ENCODE results near the gene TEX35. TPM values are rescaled to one million over a fixed set of nuclear protein-coding genes. Genes with fewer than 3 reads are reported as not detected.

The TEX35 gene
- total and polyA plus RNA-seq, 10 of the 15 experiments (the other 5 are each of a cell fraction or from before 2014, with no cell fraction given) = not detected

DNA sequence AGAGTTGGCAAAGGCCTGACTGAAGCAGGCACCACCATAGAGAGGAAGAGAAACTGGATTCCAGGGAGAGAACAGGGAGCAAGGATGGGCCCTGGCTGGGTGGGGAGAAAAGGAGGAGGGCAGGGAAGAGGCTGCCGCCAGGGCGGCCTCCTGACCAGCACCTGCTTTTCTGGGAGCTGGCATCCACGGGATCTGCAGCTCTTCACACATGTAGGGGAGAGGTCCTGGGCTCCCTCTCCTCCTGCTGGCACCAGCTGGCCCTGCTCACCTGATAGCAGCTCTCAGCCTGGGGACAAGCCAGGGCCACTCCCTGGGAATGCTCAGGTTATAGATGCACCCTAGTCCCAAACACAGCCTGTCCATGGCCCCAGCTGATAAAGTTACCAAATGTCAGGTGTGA is 39.9 kb downstream of the TEX35 start:
- FAIRE-seq (no peak), ATAC-seq (no peak), DNase-seq (ENCODE audit: low read depth, low spot score) (no peak)
- H3K9me3 ChIP-seq (replicated peaks; ENCODE audit: control insufficient read depth, insufficient read depth, low read length) = no peaks in the 10 kb centered on the region; the same call in 2 of the 3 replicates
- CTCF ChIA-PET = no interaction called here
- no peaks in the 10 kb centered on the region for H3K27me3 ChIP-seq (replicated peaks in 1 of 2; ENCODE audit: control insufficient read depth in 2 of 2, insufficient read depth in 2 of 2, low read length in 1 of 2)
- H3K27ac ChIP-seq (ENCODE audit: control insufficient read depth, insufficient read depth) = no peak overlapping the region
- no peak overlapping the region for H3K9ac ChIP-seq (ENCODE audit: control insufficient read depth, insufficient read depth, low read length)
- POLR2A ChIA-PET = no interaction called here
- 94% methylated on average over 3 of the region's 3 CpGs for WGBS (ENCODE audit: insufficient coverage, insufficient replicate concordance, low lambda C conversion rate, missing lambda C conversion rate)
- in situ Hi-C loops (cut with MboI) (no loop called here), intact Hi-C loops (cut with micrococcal nuclease; ENCODE audit: unreplicated experiment) (no loop called here)
- H3K4me2 ChIP-seq (ENCODE audit: control insufficient read depth, insufficient read depth) = no peak overlapping the region
- no peaks in the 10 kb centered on the region for H3K4me1 ChIP-seq (ENCODE audit: control insufficient read depth, insufficient read depth, low read length)
- no peak overlapping the region for H3K4me3 ChIP-seq
- H3K36me3 ChIP-seq (ENCODE audit: control insufficient read depth in 2 of 2, insufficient read depth in 2 of 2, low read length in 1 of 2) = 0 out of 4 replicates have a peak, but pooled peaks cover 0 to 3% of the 10 kb centered on the region in 2 experiments
- H3K79me2 ChIP-seq (ENCODE audit: control insufficient read depth, insufficient read depth, low read length) = no peaks in the 10 kb centered on the region
- H2AFZ ChIP-seq (ENCODE audit: control insufficient read depth, low read depth, low read length) = no peak overlapping the region
- RAD21 ChIA-PET (ENCODE audit: unreplicated experiment) = interaction anchor here (2.2 kb wide), 1 partner anchor 10 kb away, joined by 6 read pairs; no protein-coding TSS in a partner anchor
- BruUV-seq (replicated peaks) = no TSS peak
- H4K20me1 ChIP-seq (ENCODE audit: control insufficient read depth, insufficient read depth) = no peaks in the 10 kb centered on the region
- SMC1A ChIA-PET (ENCODE audit: uncharacterized antibody, unreplicated experiment) = no interaction called here
- TF ChIP-seq HCFC1 (IDR thresholded peaks at IDR 0.05; ENCODE audit: low read length) (no peak), STAT3 (IDR thresholded peaks at IDR 0.05; ENCODE audit: low read depth, low read length) (no peak), BACH1 (IDR thresholded peaks at IDR 0.05; ENCODE audit: borderline replicate concordance) (no peak), RUNX3 (IDR thresholded peaks at IDR 0.05; ENCODE audit: low read length) (no peak), DPF2 (IDR thresholded peaks at IDR 0.05) (no peak), CREB1 (IDR thresholded peaks at IDR 0.05; ENCODE audit: low read depth) (no peak), CREM (IDR thresholded peaks at IDR 0.05; ENCODE audit: low read depth) (no peak), MLLT1 (IDR thresholded peaks at IDR 0.05) (no peak), IKZF1 (conservative IDR thresholded peaks at IDR 0.05) (no peak), POU2F2 (IDR thresholded peaks at IDR 0.05; ENCODE audit: borderline replicate concordance, low read depth, low read length) (no peak), CHD1 (IDR thresholded peaks at IDR 0.05; ENCODE audit: low read depth, low read length) (no peak), HDAC6 (IDR thresholded peaks at IDR 0.05; ENCODE audit: unreplicated experiment) (no peak), POLR2AphosphoS5 (IDR thresholded peaks at IDR 0.05; ENCODE audit: low read length) (no peak), MYC (IDR thresholded peaks at IDR 0.05; ENCODE audit: insufficient read depth, insufficient read length, insufficient replicate concordance, low read length, severe bottlenecking) (no peak), SKIL (IDR thresholded peaks at IDR 0.05; ENCODE audit: low read depth, poor library complexity, severe bottlenecking) (no peak)
- TF ChIP-seq, protein P1, sequence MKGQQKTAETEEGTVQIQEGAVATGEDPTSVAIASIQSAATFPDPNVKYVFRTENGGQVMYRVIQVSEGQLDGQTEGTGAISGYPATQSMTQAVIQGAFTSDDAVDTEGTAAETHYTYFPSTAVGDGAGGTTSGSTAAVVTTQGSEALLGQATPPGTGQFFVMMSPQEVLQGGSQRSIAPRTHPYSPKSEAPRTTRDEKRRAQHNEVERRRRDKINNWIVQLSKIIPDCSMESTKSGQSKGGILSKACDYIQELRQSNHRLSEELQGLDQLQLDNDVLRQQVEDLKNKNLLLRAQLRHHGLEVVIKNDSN (IDR thresholded peaks at IDR 0.05; ENCODE audit: borderline replicate concordance, extremely low read length, insufficient read depth, low read depth, low read length) = no peak
- TF ChIP-seq, protein P2, sequence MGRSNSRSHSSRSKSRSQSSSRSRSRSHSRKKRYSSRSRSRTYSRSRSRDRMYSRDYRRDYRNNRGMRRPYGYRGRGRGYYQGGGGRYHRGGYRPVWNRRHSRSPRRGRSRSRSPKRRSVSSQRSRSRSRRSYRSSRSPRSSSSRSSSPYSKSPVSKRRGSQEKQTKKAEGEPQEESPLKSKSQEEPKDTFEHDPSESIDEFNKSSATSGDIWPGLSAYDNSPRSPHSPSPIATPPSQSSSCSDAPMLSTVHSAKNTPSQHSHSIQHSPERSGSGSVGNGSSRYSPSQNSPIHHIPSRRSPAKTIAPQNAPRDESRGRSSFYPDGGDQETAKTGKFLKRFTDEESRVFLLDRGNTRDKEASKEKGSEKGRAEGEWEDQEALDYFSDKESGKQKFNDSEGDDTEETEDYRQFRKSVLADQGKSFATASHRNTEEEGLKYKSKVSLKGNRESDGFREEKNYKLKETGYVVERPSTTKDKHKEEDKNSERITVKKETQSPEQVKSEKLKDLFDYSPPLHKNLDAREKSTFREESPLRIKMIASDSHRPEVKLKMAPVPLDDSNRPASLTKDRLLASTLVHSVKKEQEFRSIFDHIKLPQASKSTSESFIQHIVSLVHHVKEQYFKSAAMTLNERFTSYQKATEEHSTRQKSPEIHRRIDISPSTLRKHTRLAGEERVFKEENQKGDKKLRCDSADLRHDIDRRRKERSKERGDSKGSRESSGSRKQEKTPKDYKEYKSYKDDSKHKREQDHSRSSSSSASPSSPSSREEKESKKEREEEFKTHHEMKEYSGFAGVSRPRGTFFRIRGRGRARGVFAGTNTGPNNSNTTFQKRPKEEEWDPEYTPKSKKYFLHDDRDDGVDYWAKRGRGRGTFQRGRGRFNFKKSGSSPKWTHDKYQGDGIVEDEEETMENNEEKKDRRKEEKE (IDR thresholded peaks at IDR 0.05) = no peak

Measured in GM12878 (cell line).